Heart right ventricle (tissue), 16 donors: ENCODE measurements around the gene FAM200B. TPM values are rescaled to one million over a fixed set of nuclear protein-coding genes. Genes with fewer than 3 reads are reported as not detected.

Experiments
- ATAC-seq, 8 donors: fragments of 200-7000 bp; cut with Tn5 transposase; one replicate each; pipeline ENCODE4 v1.9.1; 2020; ENCODE audit warnings: mild to moderate bottlenecking in 8 of 8, moderate library complexity in 8 of 8, moderate number of reproducible peaks in 1 of 8
- DNase-seq, 2 donors: peaks; one replicate each; pipeline ENCODE4 v3.0.0-alpha.2; 2020
- H3K27ac ChIP-seq, 10 donors: fragments of 200-600 bp; sonication (generic) in 2 of 10; one replicate each; pipeline versions ENCODE4 v1.5.0 to v1.8.0; 2020 to 2022; ENCODE audit warnings: mild to moderate bottlenecking in 3 of 10
- H3K27me3 ChIP-seq, 7 donors: fragments of 200-600 bp; one replicate each; pipeline ENCODE4 v1.8.0; 2021 to 2022; ENCODE audit warnings: mild to moderate bottlenecking in 2 of 7
- H3K36me3 ChIP-seq, 9 donors: fragments of 200-600 bp; sonication (generic) in 1 of 9; one replicate each; pipeline versions ENCODE4 v1.5.0 to v1.8.0; 2020 to 2022; ENCODE audit warnings: mild to moderate bottlenecking in 2 of 9
- H3K4me1 ChIP-seq, 9 donors: fragments of 200-600 bp; sonication (generic) in 1 of 9; one replicate each; pipeline versions ENCODE4 v1.5.0 to v1.8.0; 2020 to 2022; ENCODE audit warnings: mild to moderate bottlenecking in 4 of 9
- H3K4me3 ChIP-seq, 10 donors: fragments of 200-600 bp; sonication (generic) in 2 of 10; one replicate each; pipeline versions ENCODE4 v1.5.0 to v1.8.0; 2020 to 2022; ENCODE audit warnings: mild to moderate bottlenecking in 7 of 10, moderate library complexity in 2 of 10
- H3K9me3 ChIP-seq, 11 donors: fragments of 200-600 bp in 10 of 11; sonication (generic) in 2 of 11; one replicate each; pipeline versions ENCODE4 v1.5.0 to v1.8.0; 2013 to 2022; ENCODE audit warnings: mild to moderate bottlenecking in 2 of 11, control low read depth in 1 of 11, moderate library complexity in 1 of 11
- CTCF ChIP-seq, 9 donors: fragments of 200-600 bp; sonication (generic) in 2 of 9; IDR thresholded peaks; one replicate each; pipeline versions ENCODE4 v1.5.0 to v1.8.0; 2021 to 2022; ENCODE audit warnings: antibody characterized with exemption in 9 of 9, mild to moderate bottlenecking in 5 of 9, moderate library complexity in 1 of 9
- WGBS, 2 donors: extraction: QIAGEN DNeasy Blood & Tissue Kit; methylation state at CpG; one replicate each; pipeline ENCODE4 v1.1.7; 2013; ENCODE audit warnings: inconsistent platforms in 1 of 2; 5-methylcytosine and 5-hydroxymethylcytosine counted together
- intact Hi-C, 10 donors: fragments of 100-400 bp; cut with DNase I; formaldehyde crosslinking; loops; one replicate each; pipeline versions ENCODE4 v1.11.1 to v1.14.2; 2022
- polyA plus RNA-seq, 2 donors: library from polyadenylated mRNA; stranded (reverse); fragments of 200-250 nt; gene quantifications; one replicate each; pipeline ENCODE4 v1.2.3, GENCODE V29; 2013
- total RNA-seq, 10 donors: library from RNA; stranded (reverse); fragmentation: NEBNext Ultra II Directional in 3 of 10; extraction: Animal tissue kit (Norgen Biotek cat#: 25700) in 3 of 10; gene quantifications; one replicate each; pipeline versions ENCODE4 v1.2.1 to v1.2.4, GENCODE V29; 2021 to 2023
- donor health status: Arrhythmogenic right ventricular cardiomyopathy.
- donor health status: ischemic (EF 13 %, LVEDD 7.1; RV severe dilation, severe dysfunction).
- donor health status: healthy with polysubstance abuse.
- donor health status: DM: no; HTN: yes; CAD: no.
- donor health status: DM: no; HTN: no; CAD: no.
- donor health status: ischemic (EF 25% LVEDD 6.9; RV normal size, moderate dysfunction).
- donor health status: ischemic (EF 25% LVEDD 5.7; RV mildly dilated, moderate dysfunction).
- donor health status: healthy.
- donor health status: DM: yes; HTN: yes; CAD: no.
- donor health status: Ischemic cardiomyopathy.
- donor health status: ischemic (EF 35%, LVEDD 5.7; RV mildly dilated, moderate dysfunction).
- donor health status: nonischemic (EF 11% LVEDD 7.7; RV severe dilation, severe dysfunction).
- donor health status: DM: yes; HTN: yes; CAD: no.
- donor health status: PGD.
- donor health status: ischemic (EF 29% LVEDD 5.4; RV normal size, mild dysfunction).
- donor health status: nonischemic (EF 23%, LVEDD 6.1; RV moderate dilation, normal function).

The FAM200B gene
- total and polyA plus RNA-seq, 12 donors, result 19.7 to 38.7 (median 29.3) TPM

GRCh38 chr4:15655223-15656037 lies 26.2 kb upstream of the FAM200B start, which contains the start of gene FBXL5:
FBXL5 (minus strand) TSS chr4:15655357; CDS start chr4:15655287, 70 bp downstream.
- H3K27me3 ChIP-seq, result no peaks in the 10 kb centered on the region

GRCh38 chr4:15656038-15656470 lies 25.6 kb upstream of the FAM200B start:
- intact Hi-C loops, result loop anchor here in 4 of 10 donors (5.0 to 10.0 kb wide), 6 partner anchors 181 to 654 kb away; partner anchors contain the start of gene CPEB2 (in 2 of the 4)
- Histone ChIP-seq H3K9me3 (no peaks in the 10 kb centered on the region), H3K27me3 (no peaks in the 10 kb centered on the region), H3K4me3 (peak overlapping the region; percentile 48 to 85 (median 72)), H3K4me1 (peaks cover 0 to 80% (median 36%) of the 10 kb centered on the region in 9 donors), H3K36me3 (no peaks in the 10 kb centered on the region), H3K27ac (peak overlapping the region; percentile 91 to 100 (median 99))
- DNase-seq (peak in 1 of 2 donors; percentile 28), ATAC-seq (peak in 3 of 8 donors; percentile 1 to 25 (median 16))
- 51 to 55% methylated on average over 12 of the region's 12 CpGs for WGBS, 2 donors
- TF ChIP-seq CTCF (IDR thresholded peaks at IDR 0.05), result no peak

More at GRCh38 chr4:15655223-15656037, 26.2 kb upstream of the FAM200B start, which contains the start of gene FBXL5:
- Histone ChIP-seq H3K4me3 (peak within 1 kb of the TSS; percentile 48 to 85 (median 72)), H3K36me3 (no peaks in the 10 kb centered on the region), H3K9me3 (no peaks in the 10 kb centered on the region), H3K4me1 (peaks cover 0 to 81% (median 42%) of the 10 kb centered on the region in 9 donors), H3K27ac (peak within 1 kb of the TSS; percentile 91 to 100 (median 99))
- ATAC-seq (peak; percentile 86 to 93 (median 90)), DNase-seq (peak; percentile 77 to 85)
- no peak for TF ChIP-seq CTCF (IDR thresholded peaks at IDR 0.05)
- WGBS, 2 donors, result 1 to 2% methylated on average over 84 to 85 of the region's 85 CpGs
- intact Hi-C loops, result loop anchor here in 4 of 10 donors (1.0 to 10.0 kb wide), 8 partner anchors 26 to 653 kb away; partner anchors contain the start of genes CPEB2 (in 2 of the 4) and FAM200B (in 1 of the 4)

GRCh38 chr4:15657366-15657765 lies 24.3 kb upstream of the FAM200B start:
- intact Hi-C loops, result loop anchor here in 4 of 10 donors (5.0 to 10.0 kb wide), 6 partner anchors 183 to 655 kb away; partner anchors contain the start of gene CPEB2 (in 2 of the 4)
- TF ChIP-seq CTCF (IDR thresholded peaks at IDR 0.05), result no peak
- Histone ChIP-seq H3K27ac (peak overlapping the region in 2 of 10 donors; percentile 19 to 100), H3K9me3 (no peaks in the 10 kb centered on the region), H3K27me3 (no peaks in the 10 kb centered on the region), H3K36me3 (no peaks in the 10 kb centered on the region), H3K4me1 (peaks cover 0 to 66% (median 23%) of the 10 kb centered on the region in 9 donors), H3K4me3 (peak overlapping the region in 1 of 10 donors; percentile 72)
- no peak for ATAC-seq
- DNase-seq, result no peak

GRCh38 chr4:15658136-15658770 lies 23.4 kb upstream of the FAM200B start:
- Histone ChIP-seq H3K4me3 (peak overlapping the region in 1 of 10 donors; percentile 72), H3K4me1 (peaks cover 0 to 58% (median 14%) of the 10 kb centered on the region in 9 donors), H3K9me3 (no peaks in the 10 kb centered on the region), H3K27ac (peak overlapping the region in 2 of 10 donors; percentile 19 to 100), H3K27me3 (no peaks in the 10 kb centered on the region), H3K36me3 (no peaks in the 10 kb centered on the region)
- WGBS, 2 donors, result 90 to 92% methylated on average over 4 of the region's 4 CpGs
- intact Hi-C loops, result loop anchor here in 4 of 10 donors (5.0 to 10.0 kb wide), 6 partner anchors 183 to 656 kb away; partner anchors contain the start of gene CPEB2 (in 2 of the 4)
- DNase-seq (no peak), ATAC-seq (no peak)
- no peak for TF ChIP-seq CTCF (IDR thresholded peaks at IDR 0.05)
